CD4-positive, alpha-beta T cell treated with Interleukin-6 for 4 hours (primary cell): ENCODE results near the gene DAPK1.
"Not testable (repeated sequence)": the region's sequence is repeated elsewhere in the genome, so short reads cannot be mapped to it uniquely, and the experiment has no call there.

Experiments used
- DNase-seq: peaks from one replicate; pipeline ENCODE4 v3.0.0-alpha.2; 2020; ENCODE audit warnings: mixed read lengths

The DAPK1 gene

GRCh38 chr9:87498811-87499360 is 1.2 kb downstream of the DAPK1 start:
- DNase-seq, result no peak

- no peak for DNase-seq
Observed at GRCh38 chr9:87499424-87500017, 1.9 kb downstream of the DAPK1 start.

GRCh38 chr9:87500491-87501270 is 3.0 kb downstream of the DAPK1 start:
- DNase-seq, result no peak

GRCh38 chr9:87501271-87501656 is 3.6 kb downstream of the DAPK1 start:
- DNase-seq, result not testable (repeated sequence)

- no peak for DNase-seq
Observed at GRCh38 chr9:87501806-87502205, 4.1 kb downstream of the DAPK1 start.

GRCh38 chr9:87502391-87503221 is 4.9 kb downstream of the DAPK1 start:
- no peak for DNase-seq

GRCh38 chr9:87503430-87503829 is 5.8 kb downstream of the DAPK1 start:
- DNase-seq, result no peak

- no peak for DNase-seq
Observed at GRCh38 chr9:87503927-87504326, 6.3 kb downstream of the DAPK1 start.

- DNase-seq, result no peak
Observed at GRCh38 chr9:87504938-87505337, 7.3 kb downstream of the DAPK1 start.

GRCh38 chr9:87505869-87506678 is 8.4 kb downstream of the DAPK1 start:
- no peak for DNase-seq

GRCh38 chr9:87507576-87507975 is 9.9 kb downstream of the DAPK1 start:
- no peak for DNase-seq

- no peak for DNase-seq
Observed at GRCh38 chr9:87510252-87510683, 12.6 kb downstream of the DAPK1 start.

- no peak for DNase-seq
Observed at GRCh38 chr9:87512311-87512710, 14.6 kb downstream of the DAPK1 start.

GRCh38 chr9:87513161-87513560 is 15.5 kb downstream of the DAPK1 start:
- no peak for DNase-seq

GRCh38 chr9:87513880-87514535 is 16.3 kb downstream of the DAPK1 start:
- no peak for DNase-seq

GRCh38 chr9:87515006-87515405 is 17.3 kb downstream of the DAPK1 start:
- DNase-seq, result no peak

- DNase-seq, result no peak
Observed at GRCh38 chr9:87515588-87516221, 18.0 kb downstream of the DAPK1 start.

GRCh38 chr9:87516222-87516925 is 18.7 kb downstream of the DAPK1 start:
- no peak for DNase-seq

- no peak for DNase-seq
Observed at GRCh38 chr9:87516926-87517290, 19.2 kb downstream of the DAPK1 start.

- DNase-seq, result no peak
Observed at GRCh38 chr9:87517732-87518131, 20.1 kb downstream of the DAPK1 start.
